ENCODE results near the gene SHB. TPM values are rescaled to one million over a fixed set of nuclear protein-coding genes. Genes with fewer than 3 reads are reported as not detected.

SHB gene
- total and polyA plus RNA-seq, 2 of the 13 experiments (the other 11 are each of a cell fraction or from before 2014, with no cell fraction given): 19.4 to 20.7 TPM

GRCh38 chr9:38046661-38047300 is 22.2 kb downstream of the SHB start (continued):
- TF ChIP-seq ZBTB4 (CRISPR knock-in tag; IDR thresholded peaks at IDR 0.05; ENCODE audit: borderline replicate concordance): no peak
- TF ChIP-seq MED1 (CRISPR knock-in tag; IDR thresholded peaks at IDR 0.05): peak; percentile 33; the same call in 1 of the 2 replicates
- TF ChIP-seq SKI (IDR thresholded peaks at IDR 0.05; ENCODE audit: partially characterized antibody): peak; percentile 33
- 0 out of 2 replicates have a peak, but pooled peaks have one; percentile 7 for TF ChIP-seq HNF4G (IDR thresholded peaks at IDR 0.05; ENCODE audit: borderline replicate concordance, low read depth, low read length)
- TF ChIP-seq HNF4G (CRISPR knock-in tag; IDR thresholded peaks at IDR 0.05; ENCODE audit: borderline replicate concordance, low read depth): no peak
- no peak for TF ChIP-seq ZFP1 (CRISPR knock-in tag; IDR thresholded peaks at IDR 0.05)
- TF ChIP-seq ZNF691 (CRISPR knock-in tag; IDR thresholded peaks at IDR 0.05; ENCODE audit: borderline replicate concordance, low read depth): peak; percentile 22; the same call in 1 of the 2 replicates
- no peak for TF ChIP-seq IRF9 (CRISPR knock-in tag; IDR thresholded peaks at IDR 0.05; ENCODE audit: borderline replicate concordance)
- TF ChIP-seq YEATS2 (CRISPR knock-in tag; IDR thresholded peaks at IDR 0.05; ENCODE audit: borderline replicate concordance): no peak
- no peak for TF ChIP-seq EEA1 (CRISPR knock-in tag; IDR thresholded peaks at IDR 0.05; ENCODE audit: borderline replicate concordance)
- no peak for TF ChIP-seq ZNF724P (CRISPR knock-in tag; IDR thresholded peaks at IDR 0.05; ENCODE audit: borderline replicate concordance)
- no peak; the same call in 1 of the 2 replicates for TF ChIP-seq ZNF558 (CRISPR knock-in tag; IDR thresholded peaks at IDR 0.05; ENCODE audit: borderline replicate concordance)
- TF ChIP-seq ATF5 (CRISPR knock-in tag; IDR thresholded peaks at IDR 0.05; ENCODE audit: low read depth): no peak
- peak; percentile 51 for TF ChIP-seq CEBPB (IDR thresholded peaks at IDR 0.05; ENCODE audit: borderline replicate concordance, low read depth, low read length)
- TF ChIP-seq SMAD3 (CRISPR knock-in tag; IDR thresholded peaks at IDR 0.05): 0 out of 2 replicates have a peak, but pooled peaks have one; percentile 39
- no peak for TF ChIP-seq MBNL3 (CRISPR knock-in tag; conservative IDR thresholded peaks at IDR 0.05)
- TF ChIP-seq ZNF569 (CRISPR knock-in tag; IDR thresholded peaks at IDR 0.05; ENCODE audit: borderline replicate concordance): no peak
- TF ChIP-seq HIC2 (CRISPR knock-in tag; IDR thresholded peaks at IDR 0.05; ENCODE audit: low read depth): peak; percentile 85
- no peak for TF ChIP-seq CEBPG (CRISPR knock-in tag; IDR thresholded peaks at IDR 0.05)
- 0 out of 2 replicates have a peak, but pooled peaks have one; percentile 13 for TF ChIP-seq IRF2 (CRISPR knock-in tag; IDR thresholded peaks at IDR 0.05)
- TF ChIP-seq ZNF780A (CRISPR knock-in tag; IDR thresholded peaks at IDR 0.05): no peak
- no peak for TF ChIP-seq ZNF20 (CRISPR knock-in tag; IDR thresholded peaks at IDR 0.05)

Data from HepG2 (cell line).